Measurements from ENCODE around the gene ITPRID2.

Gene ITPRID2

GRCh38 chr2:181882246-181883020 is 9.1 kb upstream of the ITPRID2 start:
- no peak for DNase-seq (ENCODE audit: low spot score)

- DNase-seq (ENCODE audit: low spot score), result no peak
Measured at GRCh38 chr2:181884601-181885000, 6.9 kb upstream of the ITPRID2 start.

- no peak for DNase-seq (ENCODE audit: low spot score)
Measured at GRCh38 chr2:181885096-181885495, 6.4 kb upstream of the ITPRID2 start.

- no peak for DNase-seq (ENCODE audit: low spot score)
Measured at GRCh38 chr2:181886192-181886591, 5.3 kb upstream of the ITPRID2 start.

- DNase-seq (ENCODE audit: low spot score), result no peak
Measured at GRCh38 chr2:181887045-181887444, 4.5 kb upstream of the ITPRID2 start.

GRCh38 chr2:181889776-181890175 is 1.8 kb upstream of the ITPRID2 start:
- DNase-seq (ENCODE audit: low spot score), result no peak

GRCh38 chr2:181890271-181890670 is 1.3 kb upstream of the ITPRID2 start:
- no peak for DNase-seq (ENCODE audit: low spot score)

GRCh38 chr2:181891966-181892798 is 652 bp downstream of the ITPRID2 start:
- peak; percentile 43 for DNase-seq (ENCODE audit: low spot score)

GRCh38 chr2:181892799-181893435 is 1.4 kb downstream of the ITPRID2 start:
- no peak for DNase-seq (ENCODE audit: low spot score)

- DNase-seq (ENCODE audit: low spot score), result no peak
Measured at GRCh38 chr2:181894381-181894780, 2.9 kb downstream of the ITPRID2 start.

GRCh38 chr2:181895818-181896217 is 4.3 kb downstream of the ITPRID2 start:
- DNase-seq (ENCODE audit: low spot score), result no peak

- no peak for DNase-seq (ENCODE audit: low spot score)
Measured at GRCh38 chr2:181896286-181896685, 4.8 kb downstream of the ITPRID2 start.

GRCh38 chr2:181900007-181900651 is 8.6 kb downstream of the ITPRID2 start:
- DNase-seq (ENCODE audit: low spot score), result no peak

GRCh38 chr2:181902625-181903024 is 11.1 kb downstream of the ITPRID2 start:
- DNase-seq (ENCODE audit: low spot score), result no peak

- DNase-seq (ENCODE audit: low spot score), result peak; percentile 7
Measured at GRCh38 chr2:181904022-181904632, 12.6 kb downstream of the ITPRID2 start.

- DNase-seq (ENCODE audit: low spot score), result no peak
Measured at GRCh38 chr2:181907057-181907456, 15.5 kb downstream of the ITPRID2 start.

- no peak for DNase-seq (ENCODE audit: low spot score)
Measured at GRCh38 chr2:181907635-181908034, 16.1 kb downstream of the ITPRID2 start.

GRCh38 chr2:181910028-181910831 is 18.7 kb downstream of the ITPRID2 start:
- no peak for DNase-seq (ENCODE audit: low spot score)

- DNase-seq (ENCODE audit: low spot score), result no peak
Measured at GRCh38 chr2:181911830-181912229, 20.3 kb downstream of the ITPRID2 start.

- no peak for DNase-seq (ENCODE audit: low spot score)
Measured at GRCh38 chr2:181915102-181915501, 23.6 kb downstream of the ITPRID2 start.

All from CD4-positive, alpha-beta T cell treated with Interleukin-6 at 100 ng/mL for 8 hours (primary cell).